ENCODE data around the gene ZNF862.

DNA sequence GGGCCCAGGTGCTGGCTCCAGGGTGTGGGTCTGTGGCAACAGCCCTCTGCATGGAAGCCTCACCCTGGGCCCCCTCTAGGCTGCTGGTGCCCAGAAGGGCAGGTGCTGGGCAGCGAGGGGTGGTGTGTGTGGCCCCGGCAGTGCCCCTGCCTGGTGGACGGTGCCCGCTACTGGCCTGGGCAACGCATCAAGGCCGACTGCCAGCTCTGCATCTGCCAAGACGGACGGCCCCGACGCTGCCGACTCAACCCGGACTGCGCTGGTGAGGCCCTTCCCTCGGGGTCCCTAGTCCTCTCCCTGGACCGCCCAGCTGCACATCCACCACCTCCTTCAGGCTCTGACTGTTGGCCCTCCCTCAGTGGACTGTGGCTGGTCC is 46.0 kb upstream of the ZNF862 start:
- TF ChIP-seq, protein P1, sequence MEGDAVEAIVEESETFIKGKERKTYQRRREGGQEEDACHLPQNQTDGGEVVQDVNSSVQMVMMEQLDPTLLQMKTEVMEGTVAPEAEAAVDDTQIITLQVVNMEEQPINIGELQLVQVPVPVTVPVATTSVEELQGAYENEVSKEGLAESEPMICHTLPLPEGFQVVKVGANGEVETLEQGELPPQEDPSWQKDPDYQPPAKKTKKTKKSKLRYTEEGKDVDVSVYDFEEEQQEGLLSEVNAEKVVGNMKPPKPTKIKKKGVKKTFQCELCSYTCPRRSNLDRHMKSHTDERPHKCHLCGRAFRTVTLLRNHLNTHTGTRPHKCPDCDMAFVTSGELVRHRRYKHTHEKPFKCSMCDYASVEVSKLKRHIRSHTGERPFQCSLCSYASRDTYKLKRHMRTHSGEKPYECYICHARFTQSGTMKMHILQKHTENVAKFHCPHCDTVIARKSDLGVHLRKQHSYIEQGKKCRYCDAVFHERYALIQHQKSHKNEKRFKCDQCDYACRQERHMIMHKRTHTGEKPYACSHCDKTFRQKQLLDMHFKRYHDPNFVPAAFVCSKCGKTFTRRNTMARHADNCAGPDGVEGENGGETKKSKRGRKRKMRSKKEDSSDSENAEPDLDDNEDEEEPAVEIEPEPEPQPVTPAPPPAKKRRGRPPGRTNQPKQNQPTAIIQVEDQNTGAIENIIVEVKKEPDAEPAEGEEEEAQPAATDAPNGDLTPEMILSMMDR (conservative IDR thresholded peaks at IDR 0.05), result no peak
- no peak for TF ChIP-seq EZH2 (IDR thresholded peaks at IDR 0.05; ENCODE audit: low read depth)
